ENCODE results near the gene EIF4A3.
"Not testable (repeated sequence)": the region's sequence is repeated elsewhere in the genome, so short reads cannot be mapped to it uniquely, and the experiment has no call there.

The EIF4A3 gene

GRCh38 chr17:80171681-80172080, 24.8 kb upstream of the EIF4A3 start:
- no peak for DNase-seq

- DNase-seq = no peak
These were observed 23.0 kb upstream of the EIF4A3 start, which contains the start of gene CARD14 for GRCh38 chr17:80169784-80170500. CARD14 (plus strand) TSS chr17:80170030; CDS start chr17:80181439, 11,409 bp downstream.

- DNase-seq = no peak
These were observed 22.2 kb upstream of the EIF4A3 start for GRCh38 chr17:80169107-80169506.

- no peak for DNase-seq
These were observed 21.4 kb upstream of the EIF4A3 start for GRCh38 chr17:80168371-80168770.

- no peak for DNase-seq
These were observed 19.5 kb upstream of the EIF4A3 start for GRCh38 chr17:80166446-80166845.

- DNase-seq = no peak
These were observed 17.3 kb upstream of the EIF4A3 start for GRCh38 chr17:80164185-80164584.

GRCh38 chr17:80163336-80163735, 16.4 kb upstream of the EIF4A3 start:
- no peak for DNase-seq

GRCh38 chr17:80160536-80160935, 13.6 kb upstream of the EIF4A3 start:
- DNase-seq = no peak

GRCh38 chr17:80158846-80159245, 11.9 kb upstream of the EIF4A3 start:
- no peak for DNase-seq

GRCh38 chr17:80155600-80155999, 8.7 kb upstream of the EIF4A3 start:
- DNase-seq = not testable (repeated sequence)

- DNase-seq = no peak
These were observed 7.2 kb upstream of the EIF4A3 start for GRCh38 chr17:80154166-80154565.

GRCh38 chr17:80153004-80153403, 6.1 kb upstream of the EIF4A3 start:
- no peak for DNase-seq

GRCh38 chr17:80152081-80152702, 5.3 kb upstream of the EIF4A3 start:
- DNase-seq = peak; percentile 39

- no peak for DNase-seq
These were observed 4.4 kb upstream of the EIF4A3 start for GRCh38 chr17:80151333-80151732.

- no peak for DNase-seq
These were observed 550 bp downstream of the EIF4A3 start for GRCh38 chr17:80146121-80147034.

GRCh38 chr17:80145076-80146075, 1.6 kb downstream of the EIF4A3 start:
- DNase-seq = no peak

GRCh38 chr17:80142929-80143328, 4.0 kb downstream of the EIF4A3 start:
- DNase-seq = no peak

- no peak for DNase-seq
These were observed 5.3 kb downstream of the EIF4A3 start for GRCh38 chr17:80141463-80142165.

- no peak for DNase-seq
These were observed 8.0 kb downstream of the EIF4A3 start for GRCh38 chr17:80138856-80139426.

GRCh38 chr17:80137131-80137530, 9.8 kb downstream of the EIF4A3 start:
- no peak for DNase-seq

- DNase-seq = no peak
These were observed 13.3 kb downstream of the EIF4A3 start for GRCh38 chr17:80133626-80133970.

Measured in T1000 (cell line).